EH (cell line): ENCODE data around the gene SEC24C.

Experiments used
- DNase-seq: peaks from one replicate; pipeline ENCODE4 v3.0.0-alpha.2; 2015; ENCODE audit warnings: low read depth

SEC24C gene

DNA sequence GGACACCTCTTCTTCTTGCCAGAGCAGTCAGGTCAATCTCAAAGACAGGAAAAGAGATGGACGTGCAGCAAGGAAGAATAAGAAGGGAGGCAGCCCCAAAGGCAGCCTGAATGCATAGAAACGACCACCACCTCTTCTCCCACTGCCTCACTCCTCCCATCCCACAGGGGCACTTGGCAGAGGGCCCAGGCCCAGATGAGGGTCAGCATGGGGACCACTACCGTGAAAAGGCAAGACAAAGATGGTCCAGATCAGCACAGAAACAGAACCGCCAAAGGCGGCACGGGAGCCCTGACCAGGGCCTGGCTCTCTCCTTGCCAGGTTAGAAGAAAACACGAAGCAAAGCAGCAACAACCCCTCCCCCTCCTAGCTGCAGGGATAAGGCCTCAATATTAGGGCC lies 69.2 kb downstream of the SEC24C start:
- DNase-seq, result no peak

DNA sequence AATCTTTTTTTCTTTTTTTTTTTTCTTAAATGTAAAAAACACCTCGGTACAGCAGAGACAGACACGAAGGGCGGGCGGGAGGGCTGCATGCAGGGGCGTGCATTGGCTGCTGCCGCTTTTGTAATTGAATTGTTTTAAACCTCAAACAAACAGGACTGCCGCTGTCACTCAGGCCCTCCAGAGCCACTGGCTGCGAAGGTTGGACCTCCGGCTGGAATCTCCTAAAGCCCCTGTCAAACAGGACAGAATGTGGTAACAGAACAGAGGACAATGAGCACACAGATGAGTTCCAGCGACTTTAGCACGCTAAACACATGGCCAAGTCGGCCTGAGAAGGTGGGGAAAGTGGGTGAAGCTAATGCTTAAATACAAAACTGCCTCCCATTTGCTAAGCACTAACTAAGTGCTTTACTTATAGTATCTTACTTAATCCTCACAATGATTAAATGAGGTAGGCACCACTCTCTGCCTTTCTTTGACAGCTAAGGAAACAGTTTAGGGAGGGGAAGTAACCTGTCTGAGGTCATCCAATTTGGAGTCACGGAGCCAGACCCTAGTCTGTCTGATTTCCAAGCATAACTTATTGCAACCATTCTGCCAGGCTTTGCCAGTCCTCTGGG lies 70.2 kb downstream of the SEC24C start:
- DNase-seq, result no peak

DNA sequence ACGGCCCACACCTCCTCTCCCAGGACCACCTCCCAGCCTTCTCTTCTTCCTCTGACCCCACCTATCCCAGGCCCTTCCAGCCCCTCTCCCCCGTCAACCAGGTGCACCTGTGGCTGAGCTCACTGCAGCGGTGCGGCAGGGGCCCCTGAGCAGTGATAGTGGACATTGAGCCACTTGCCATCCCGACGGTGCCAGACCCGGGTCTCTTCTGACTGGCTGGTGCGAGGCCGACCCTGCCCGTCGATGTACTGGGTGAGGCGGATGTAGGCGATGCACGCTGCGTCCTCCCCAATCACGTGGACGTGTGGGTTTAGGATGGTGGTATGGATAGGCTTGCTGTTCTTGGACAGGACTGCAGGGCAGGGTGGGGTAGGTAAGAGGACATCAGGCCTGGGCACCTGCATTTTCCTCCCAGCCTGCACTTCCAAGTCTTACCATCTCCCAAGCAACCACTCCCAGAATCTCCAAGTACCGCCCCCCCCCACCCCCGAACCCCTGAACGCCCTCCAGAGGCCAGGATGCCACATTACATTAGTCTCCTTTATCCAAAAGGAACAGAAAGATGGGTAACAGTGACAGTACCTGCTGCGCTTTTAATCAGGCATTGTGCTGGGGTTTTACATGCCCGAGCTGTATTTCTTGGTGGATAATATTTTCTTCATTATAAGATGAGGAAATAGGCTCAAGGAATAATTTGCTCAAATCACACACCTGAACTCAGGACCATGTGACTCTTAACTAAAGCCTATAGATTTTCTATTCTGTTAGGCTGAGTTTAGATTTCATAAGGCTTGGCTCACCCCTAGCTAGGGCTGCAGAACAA lies 70.9 kb downstream of the SEC24C start:
- DNase-seq, result no peak

DNA sequence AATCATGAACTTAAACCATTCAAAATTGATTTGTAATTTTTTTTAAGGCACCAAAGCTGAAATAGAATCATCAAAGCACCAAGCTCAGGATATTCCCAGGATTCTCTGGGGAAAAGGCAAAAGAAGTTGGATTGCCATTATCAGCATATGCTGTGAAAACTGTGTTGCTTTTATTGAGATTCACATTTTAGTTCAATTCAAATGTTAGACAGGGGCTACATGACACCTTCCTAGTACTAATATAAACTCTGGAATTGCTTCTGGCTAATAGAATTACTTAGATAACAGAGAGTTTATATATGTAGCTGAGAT lies 71.5 kb downstream of the SEC24C start:
- DNase-seq, result no peak

DNA sequence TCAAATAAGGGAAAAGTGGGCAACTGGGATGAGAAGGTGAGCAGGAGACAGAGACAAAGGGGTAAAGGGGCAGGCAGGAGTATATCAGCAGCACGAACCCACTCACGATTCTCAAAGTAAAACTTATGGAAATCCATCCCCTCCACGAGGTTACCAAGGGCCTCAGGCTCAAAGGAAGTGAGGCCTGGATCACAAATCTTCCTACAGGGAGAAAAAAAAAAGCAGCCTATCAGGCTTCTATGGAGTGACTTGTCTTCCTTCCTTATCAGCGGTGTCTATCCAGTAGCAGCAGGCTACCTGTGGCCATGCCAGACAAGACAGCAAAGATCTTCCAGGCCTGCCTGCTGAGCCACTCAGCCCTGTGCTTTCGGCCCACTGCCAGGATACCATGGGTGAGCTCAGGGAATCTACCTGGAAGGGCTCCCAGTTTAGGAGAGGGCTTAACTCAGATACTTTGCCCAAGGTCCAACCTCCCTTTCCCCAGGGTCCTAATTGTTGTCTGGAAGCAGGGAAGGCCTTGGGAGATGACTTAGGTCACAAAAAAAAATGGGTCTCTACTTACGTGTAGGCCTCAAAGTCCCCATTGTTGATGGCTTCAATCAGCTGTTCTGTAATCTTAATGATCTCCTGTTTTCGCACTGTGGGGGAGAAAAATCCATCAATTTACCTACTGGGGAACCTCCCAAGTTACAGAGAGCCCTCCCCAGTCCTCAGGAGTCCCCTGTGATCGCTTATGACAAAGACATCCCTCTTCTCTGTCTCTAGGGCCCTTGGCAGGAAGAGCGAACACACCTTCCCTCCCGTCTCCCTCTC lies 73.0 kb downstream of the SEC24C start:
- no peak for DNase-seq

DNA sequence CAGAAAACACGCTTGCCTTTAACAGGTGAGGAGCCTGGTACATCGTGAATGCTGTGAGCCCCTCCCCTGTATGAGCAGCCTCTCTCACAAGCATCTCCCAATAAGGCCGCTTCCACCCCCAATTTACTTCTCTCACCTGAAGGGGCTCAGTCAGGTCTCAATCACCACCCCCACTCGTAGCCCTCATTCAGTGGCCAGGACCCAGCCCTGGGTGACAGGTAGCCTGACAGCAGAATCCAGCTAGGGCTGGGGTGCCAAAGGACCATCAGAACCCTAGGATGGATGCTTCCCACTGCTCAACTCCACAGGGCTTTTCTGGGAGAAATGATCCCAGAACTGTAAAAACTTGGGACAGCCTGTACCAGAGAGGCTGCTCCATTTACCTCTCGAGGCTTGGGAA lies 73.7 kb downstream of the SEC24C start:
- DNase-seq, result no peak

DNA sequence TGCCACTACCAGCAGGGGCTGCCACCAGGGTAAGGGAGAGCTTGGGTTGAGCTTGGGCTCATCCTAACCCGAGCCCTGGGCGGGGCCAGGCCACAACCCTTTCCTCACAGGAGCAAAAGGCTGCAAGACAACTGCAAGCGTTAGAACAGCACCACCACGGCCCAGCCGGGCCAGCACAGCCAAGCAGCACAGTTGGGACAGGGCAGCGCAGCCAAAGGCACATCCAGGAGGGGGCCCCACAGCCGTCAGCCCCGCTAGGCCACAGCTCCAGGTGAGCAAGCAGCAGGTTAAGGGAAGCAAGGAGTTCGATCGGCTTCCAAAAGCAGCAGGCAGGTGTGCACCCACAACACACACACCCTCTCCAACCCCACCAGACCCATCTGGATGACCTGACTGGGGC lies 74.2 kb downstream of the SEC24C start:
- DNase-seq, result no peak

DNA sequence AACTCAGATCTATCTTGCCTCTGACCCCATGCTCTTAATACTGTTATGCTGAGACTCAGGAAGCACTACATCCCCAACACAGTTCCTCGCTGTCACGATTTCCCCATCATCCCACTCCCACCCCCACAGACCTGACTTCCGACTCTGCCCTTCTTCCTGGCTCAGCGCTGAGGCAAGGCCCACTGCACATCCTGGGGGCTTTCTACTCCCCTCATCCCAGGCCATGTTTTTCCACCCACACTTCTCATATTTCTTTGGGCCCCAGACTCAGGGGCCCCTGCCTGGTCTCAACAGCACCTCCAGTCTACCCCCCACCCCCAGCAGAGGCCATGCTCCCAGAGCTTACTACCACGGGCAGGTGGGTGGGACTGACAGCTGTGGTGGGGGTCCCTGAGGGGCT lies 74.9 kb downstream of the SEC24C start:
- DNase-seq, result no peak

DNA sequence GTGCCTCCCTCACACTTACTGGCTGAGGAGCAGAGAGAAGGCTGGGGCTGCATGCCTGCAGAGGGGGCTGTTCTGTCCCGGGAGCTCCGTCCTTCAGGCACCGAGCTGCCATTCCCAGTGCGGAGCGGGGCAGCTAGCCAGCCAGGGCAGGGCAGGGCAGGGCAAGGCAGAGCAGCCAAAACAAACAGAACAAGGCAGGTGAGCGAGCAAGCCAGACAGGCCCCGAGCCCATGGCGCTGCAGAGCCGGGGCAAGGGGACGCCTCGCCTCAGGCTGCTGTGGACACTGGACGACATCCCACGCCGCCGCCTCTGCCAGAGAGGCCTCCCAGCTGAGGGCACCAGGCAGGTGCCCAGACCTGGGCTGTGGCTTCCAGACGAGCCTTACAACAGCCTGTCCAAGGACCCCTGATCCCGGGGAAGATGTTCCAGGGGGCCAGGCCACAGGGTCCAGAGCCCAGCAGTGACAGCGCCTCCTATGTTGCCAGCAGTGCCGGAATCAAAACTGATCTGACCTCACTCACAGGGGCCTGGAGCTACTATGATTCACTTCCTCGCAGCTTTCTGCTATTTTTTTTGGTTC lies 75.4 kb downstream of the SEC24C start:
- DNase-seq, result no peak
